Stimulated activated CD8-positive, alpha-beta memory T cell treated with anti-CD3 and anti-CD28 coated beads, Interleukin-4, amount 100 ng/mL, for 48 hours (primary cell): Measurements from ENCODE around the gene ZFY.
"Not testable (repeated sequence)": the region's sequence is repeated elsewhere in the genome, so short reads cannot be mapped to it uniquely, and the experiment has no call there.

Experiments
- DNase-seq: peaks from one replicate; pipeline ENCODE4 v3.0.0-alpha.2; 2020

ZFY gene

GRCh38 chrY:2979283-2979682, 44.1 kb downstream of the ZFY start:
- no peak for DNase-seq

DNA sequence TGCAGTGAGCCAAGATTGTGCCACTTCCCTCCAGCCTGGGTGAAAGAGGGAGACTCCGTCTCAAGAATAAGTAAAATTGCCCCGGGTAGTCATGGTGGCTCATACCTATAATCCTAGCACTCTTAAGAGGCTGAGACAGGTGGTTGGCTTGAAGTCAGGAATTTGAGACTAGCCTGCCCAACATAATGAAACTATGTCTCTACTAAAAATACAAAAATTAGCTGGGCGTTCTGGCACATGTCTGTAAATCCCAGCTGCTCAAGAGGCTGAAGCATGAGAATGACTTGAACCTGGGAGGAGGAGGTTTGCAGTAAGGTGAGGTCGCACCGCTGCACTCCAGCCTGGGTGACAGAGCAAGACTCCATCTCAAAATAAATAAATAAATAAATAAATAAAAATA, 49.3 kb downstream of the ZFY start:
- no peak for DNase-seq

GRCh38 chrY:2987178-2987577, 52.0 kb downstream of the ZFY start:
- not testable (repeated sequence) for DNase-seq

DNA sequence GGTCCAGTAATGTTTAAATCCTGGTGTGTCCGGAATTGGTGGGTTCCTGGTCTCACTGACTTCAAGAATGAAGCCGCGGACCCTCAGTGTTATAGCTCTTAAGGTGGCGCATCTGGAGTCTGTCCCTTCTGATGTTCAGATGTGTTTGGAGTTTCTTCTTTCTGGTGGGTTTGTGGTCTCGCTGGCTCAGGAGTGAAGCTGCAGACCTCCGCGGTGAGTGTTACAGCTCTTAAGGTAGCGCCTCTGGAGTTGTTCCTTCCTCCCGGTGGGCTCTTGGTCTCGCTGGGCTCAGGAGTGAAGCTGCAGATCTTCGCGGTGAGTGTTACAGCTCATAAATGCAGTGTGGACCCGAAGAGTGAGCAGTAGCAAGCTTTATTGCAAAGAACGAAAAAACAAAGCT, 62.2 kb downstream of the ZFY start:
- DNase-seq, result not testable (repeated sequence)

- DNase-seq, result no peak
Measured at GRCh38 chrY:3002190-3002589, 67.0 kb downstream of the ZFY start.

DNA sequence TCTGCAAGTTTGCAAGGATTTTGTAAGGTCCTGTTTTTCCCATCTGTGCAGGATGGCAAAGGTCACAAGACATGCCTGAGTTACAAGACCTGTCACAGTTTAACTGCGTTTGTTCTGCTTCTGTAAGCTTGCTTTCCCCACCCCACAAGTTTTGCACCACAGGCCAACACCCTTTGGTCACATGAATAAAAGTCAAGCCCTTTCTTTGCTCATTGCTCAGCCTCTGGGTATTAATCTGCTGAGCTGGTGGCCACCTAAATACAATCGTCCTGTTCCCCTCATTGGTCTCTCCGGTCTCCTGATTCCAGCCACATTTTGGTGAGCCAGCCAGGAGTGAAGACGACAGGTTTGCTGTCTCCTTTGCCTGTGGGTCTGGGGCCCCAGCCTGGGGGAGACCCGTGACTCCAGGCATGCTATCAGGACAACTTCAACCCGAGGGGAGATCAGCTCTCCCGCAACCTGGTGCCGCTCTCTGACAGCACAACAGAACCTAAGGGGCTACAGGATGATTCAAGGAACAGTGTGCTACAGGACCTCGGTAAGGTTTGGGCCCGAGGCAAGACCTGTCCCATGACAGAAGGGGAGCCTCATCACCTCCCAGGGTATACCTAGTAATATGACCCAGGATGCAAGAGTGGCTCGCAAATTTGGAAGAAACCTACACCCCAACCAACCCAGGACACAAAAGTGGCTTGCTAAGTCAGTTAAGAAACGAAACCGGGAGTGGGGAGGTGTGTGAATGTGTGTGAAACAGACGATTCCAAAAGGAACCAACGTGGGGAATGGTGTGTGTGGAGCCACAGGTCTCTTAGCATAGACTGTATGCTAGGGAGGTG, 67.7 kb downstream of the ZFY start:
- no peak for DNase-seq

- no peak for DNase-seq
Measured at GRCh38 chrY:3003516-3003830, 68.3 kb downstream of the ZFY start.

DNA sequence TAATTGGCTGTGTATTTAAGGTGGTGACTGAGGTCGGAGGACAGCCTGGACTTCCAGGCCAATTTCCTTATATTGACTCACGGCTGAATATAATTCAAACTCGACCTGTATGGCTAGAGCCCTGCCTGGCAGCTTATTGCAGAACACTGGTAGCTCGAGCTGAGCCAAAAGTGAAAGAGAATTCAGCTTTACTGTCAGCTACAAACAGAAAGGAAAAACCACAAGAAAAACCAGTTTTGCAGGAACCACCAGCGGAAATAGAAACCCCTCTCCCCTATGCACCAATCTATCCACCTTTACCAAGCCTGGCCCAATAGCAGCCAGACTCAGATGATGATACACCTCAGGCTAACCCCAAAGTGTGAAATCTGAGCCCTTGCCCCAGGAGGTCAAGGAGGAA, 68.7 kb downstream of the ZFY start:
- peak; percentile 30 for DNase-seq

- DNase-seq, result not testable (repeated sequence)
Measured at GRCh38 chrY:3006031-3006430, 70.8 kb downstream of the ZFY start.

GRCh38 chrY:3007967-3008366, 72.8 kb downstream of the ZFY start:
- DNase-seq, result no peak

DNA sequence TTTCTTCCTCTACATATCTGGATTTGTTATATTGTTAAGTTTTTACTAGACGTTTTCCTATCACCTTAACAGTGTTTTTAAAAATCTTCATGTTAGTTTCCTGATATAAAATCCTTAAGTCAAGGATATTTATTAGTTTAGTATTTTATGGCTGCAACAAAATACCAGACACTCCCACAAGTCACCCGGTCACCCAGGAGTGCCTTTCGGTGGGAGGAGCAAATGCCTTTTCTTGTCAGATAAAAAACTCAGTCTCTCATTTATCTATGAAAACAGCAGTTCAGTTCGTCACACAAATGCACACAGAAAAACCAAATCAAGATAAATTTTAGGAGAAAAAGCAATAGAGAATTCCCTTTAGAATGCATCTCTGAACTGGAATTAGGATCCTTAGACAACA, 77.0 kb downstream of the ZFY start:
- DNase-seq, result no peak

DNA sequence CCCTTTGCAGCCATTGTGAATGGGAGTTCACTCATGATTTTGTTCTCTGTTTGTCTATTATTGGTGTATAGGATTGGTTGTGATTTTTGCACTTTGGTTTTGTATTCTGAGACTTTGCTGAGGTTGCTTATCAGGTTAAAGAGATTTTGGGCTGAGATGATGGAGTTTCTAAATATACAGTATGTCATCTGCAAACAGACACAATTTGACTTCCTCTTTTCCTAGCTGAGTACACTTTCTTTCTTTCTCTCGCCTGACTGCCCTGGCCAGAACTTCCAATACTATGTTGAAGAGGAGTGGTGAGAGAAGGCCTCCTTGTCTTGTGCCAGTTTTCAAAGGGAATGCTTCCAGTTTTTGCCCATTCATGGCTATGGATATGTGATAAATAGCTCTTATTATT, 81.4 kb downstream of the ZFY start:
- no peak for DNase-seq

- no peak for DNase-seq
Measured at GRCh38 chrY:3018546-3018945, 83.4 kb downstream of the ZFY start.

GRCh38 chrY:3019584-3019983, 84.4 kb downstream of the ZFY start:
- no peak for DNase-seq

DNA sequence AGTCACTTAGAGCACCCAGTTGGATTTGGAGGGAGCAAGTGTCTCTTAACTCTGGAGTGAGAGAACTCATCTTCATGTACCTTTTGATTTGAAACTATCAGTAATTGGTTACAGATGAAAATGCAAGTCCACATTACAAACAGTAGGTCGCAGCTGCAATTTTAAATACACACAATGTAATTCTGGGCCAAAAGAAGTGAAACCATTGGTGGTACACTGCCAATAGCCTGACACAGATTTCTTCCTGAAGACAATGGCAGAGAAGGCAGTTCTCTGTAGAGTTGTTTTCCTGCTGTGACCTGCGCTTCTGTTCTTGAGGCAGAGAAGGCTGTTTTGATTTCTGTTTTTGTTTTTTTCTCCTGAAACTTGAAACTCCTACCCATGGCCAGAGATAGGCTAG, 86.0 kb downstream of the ZFY start:
- DNase-seq, result no peak

- DNase-seq, result no peak
Measured at GRCh38 chrY:3023606-3024005, 88.4 kb downstream of the ZFY start.

GRCh38 chrY:3025357-3025756, 90.2 kb downstream of the ZFY start:
- DNase-seq, result no peak
